NCI-H446 (cell line): ENCODE data around the gene NR2F6.
A peak's percentile ranks its signal among the peaks of the same experiment; 100 is the strongest.

Source experiments
- DNase-seq, 2 experiments: peaks; one replicate each; lab custom pipeline; 2025; lab: John Stamatoyannopoulos, UW

The NR2F6 gene

DNA sequence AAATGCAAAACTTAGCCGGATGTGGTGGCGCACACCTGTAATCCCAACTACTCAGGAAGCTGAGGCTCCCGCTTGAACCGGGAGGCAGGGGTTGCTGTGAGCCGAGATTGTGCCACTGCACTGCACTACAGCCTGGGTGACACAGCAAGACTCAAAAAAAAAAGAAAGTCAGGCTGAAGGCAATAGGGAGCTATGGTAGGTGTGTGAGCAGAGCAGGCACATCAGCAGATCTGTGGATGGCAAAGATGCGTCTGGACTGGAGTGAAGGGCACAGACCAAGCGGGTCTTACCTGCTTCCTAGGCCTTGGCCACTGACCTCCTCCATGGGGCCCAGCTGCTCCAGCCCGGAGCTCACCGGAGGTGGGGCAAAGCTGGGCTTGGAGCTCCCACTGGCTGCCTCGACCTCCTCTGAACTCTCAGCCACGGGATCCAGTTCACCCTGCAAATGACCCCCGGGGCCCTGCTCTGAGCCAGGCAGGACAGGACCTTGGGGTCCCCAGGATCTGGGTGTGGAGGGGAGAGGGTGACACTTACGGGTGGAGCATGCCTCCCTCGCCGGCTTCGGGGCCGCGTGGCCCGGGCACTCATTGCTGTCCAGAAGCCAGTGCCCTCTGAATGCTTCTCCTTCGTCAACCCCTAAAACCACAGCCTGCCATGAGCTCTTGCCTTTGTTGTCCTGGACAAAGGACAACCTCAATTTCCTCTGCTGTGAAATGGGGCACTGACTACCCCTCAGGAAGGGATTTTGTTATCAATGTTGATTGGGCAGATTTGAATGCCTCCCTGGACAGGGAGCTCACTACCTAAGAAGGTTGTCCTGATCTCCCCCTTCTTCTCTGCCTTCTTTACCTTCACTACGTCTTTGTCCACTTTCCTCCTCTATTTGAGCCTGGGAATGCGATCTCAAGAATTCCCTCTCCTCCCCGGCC, 18.3 kb upstream of the NR2F6 start:
- DNase-seq: no peak

DNA sequence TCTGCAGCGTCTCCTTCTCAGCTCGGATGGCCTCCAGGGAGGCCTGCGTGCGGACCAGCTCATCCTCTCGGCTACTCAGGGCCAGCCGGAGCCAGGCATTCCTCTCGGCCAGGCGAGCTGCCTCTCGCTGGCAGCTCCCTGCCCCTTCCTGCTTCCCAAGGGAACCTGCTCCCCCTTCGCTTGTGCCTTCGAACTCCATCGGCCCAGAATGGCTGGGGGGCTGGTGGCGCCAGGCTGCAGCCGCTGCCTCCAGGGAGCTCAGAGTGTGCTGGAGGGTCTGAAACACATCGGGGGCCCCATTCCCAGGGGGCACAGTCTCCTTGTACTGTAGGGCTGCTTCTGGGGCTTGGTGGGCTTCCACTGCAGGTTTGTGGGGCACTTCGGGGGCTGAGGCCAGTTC, 16.8 kb upstream of the NR2F6 start:
- no peak for DNase-seq

DNA sequence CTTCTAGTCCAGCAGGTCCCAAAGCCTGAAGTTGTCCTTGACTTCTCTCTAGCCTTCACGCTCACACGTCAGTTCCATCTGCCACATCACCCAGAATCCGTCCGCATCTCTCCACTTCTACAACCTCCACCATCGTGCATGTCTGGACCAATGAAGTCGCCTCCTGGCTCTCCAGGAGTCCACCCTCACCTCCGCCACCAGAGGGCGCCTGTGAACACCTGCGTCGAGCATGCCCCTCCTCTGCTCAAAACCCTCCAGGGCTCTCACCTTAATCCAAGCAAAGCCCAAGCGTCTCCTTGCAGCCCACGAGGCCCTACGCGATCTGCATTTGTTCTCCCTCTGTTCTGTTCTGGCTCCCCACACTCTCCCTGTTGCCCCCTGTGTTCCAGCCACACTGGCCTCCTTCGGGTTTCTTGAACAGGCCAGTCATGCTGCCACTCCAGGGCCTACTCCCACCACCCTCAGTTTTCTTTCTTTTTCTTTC, 15.2 kb upstream of the NR2F6 start:
- peak; percentile 87 to 88 for DNase-seq

DNA sequence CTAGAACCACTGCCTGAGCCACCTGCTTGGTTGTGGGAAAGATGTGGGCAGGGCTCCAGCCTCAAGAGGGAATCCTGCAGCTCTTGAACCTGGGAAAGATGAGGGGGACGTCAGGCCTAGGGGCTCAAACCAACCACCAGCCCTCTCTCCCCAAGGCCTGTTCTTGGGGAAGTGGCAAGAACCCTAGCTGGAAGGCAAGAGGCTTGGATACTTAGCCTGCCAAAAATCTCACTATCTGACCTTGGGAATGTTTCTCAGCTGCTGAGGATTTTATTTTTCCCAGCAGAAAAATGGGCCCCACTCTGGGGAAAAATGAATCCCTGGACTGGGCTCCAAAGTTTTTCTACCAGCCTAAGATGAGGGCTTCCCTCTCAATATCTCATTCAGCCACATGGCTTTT, 14.2 kb upstream of the NR2F6 start:
- DNase-seq: no peak

DNA sequence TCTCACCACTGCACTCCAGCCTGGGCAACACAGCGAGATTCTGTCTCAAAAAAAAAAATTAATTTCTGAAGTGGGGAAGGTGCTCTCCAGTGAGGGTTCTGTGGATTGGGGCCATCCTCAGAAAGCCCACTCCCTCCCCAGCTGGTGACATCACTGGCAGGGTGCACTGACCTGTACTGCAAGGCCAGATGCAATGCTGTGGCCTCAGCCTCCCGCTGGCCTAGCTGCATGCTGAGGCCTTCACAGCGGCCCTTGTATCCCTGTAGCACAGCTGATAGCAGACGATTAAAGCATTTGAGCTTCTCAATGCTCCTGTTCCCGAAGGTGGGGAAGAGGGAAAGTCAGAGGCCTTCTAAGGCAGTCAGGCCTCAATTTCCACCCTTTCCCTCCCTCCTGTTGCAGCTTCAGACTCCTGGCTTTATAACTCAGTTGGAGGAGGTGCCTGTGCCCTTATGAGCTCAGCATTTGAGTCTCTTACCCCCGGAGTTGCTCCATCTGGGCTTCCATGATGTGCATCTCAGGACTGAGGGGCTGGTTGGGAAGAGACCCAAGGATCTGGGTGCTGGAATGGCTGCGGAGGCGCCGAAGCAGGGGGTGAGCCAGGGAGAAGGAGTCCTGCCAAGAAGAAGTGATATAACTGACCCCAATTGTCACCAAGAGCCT, 13.5 kb upstream of the NR2F6 start:
- no peak for DNase-seq

DNA sequence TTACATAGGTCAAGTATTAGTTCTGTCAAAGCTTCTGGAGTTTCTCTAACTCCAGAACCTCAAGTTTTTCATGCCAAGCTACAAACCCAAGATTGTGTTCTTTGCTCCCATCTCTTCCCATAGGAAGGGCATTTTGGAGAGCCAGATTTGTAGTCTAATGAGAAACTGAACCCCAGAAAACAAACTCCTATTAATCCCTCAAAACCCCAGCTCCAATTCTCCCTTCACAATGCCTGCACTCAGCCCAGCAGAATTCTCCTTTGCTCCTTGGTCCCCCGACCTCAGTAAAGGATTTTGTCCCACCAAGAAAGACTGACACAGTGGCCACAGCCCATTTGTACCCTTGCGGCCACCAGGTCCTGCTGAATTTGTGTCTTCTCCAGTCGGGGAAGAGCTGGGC, 10.4 kb upstream of the NR2F6 start:
- DNase-seq: no peak

- no peak for DNase-seq
These were observed 9.5 kb upstream of the NR2F6 start for GRCh38 chr19:17255150-17255621.

GRCh38 chr19:17254636-17255035, 8.9 kb upstream of the NR2F6 start:
- no peak for DNase-seq

- DNase-seq: no peak
These were observed 4.3 kb upstream of the NR2F6 start for GRCh38 chr19:17249887-17250548.

GRCh38 chr19:17248011-17248776, 2.5 kb upstream of the NR2F6 start:
- DNase-seq: no peak

DNA sequence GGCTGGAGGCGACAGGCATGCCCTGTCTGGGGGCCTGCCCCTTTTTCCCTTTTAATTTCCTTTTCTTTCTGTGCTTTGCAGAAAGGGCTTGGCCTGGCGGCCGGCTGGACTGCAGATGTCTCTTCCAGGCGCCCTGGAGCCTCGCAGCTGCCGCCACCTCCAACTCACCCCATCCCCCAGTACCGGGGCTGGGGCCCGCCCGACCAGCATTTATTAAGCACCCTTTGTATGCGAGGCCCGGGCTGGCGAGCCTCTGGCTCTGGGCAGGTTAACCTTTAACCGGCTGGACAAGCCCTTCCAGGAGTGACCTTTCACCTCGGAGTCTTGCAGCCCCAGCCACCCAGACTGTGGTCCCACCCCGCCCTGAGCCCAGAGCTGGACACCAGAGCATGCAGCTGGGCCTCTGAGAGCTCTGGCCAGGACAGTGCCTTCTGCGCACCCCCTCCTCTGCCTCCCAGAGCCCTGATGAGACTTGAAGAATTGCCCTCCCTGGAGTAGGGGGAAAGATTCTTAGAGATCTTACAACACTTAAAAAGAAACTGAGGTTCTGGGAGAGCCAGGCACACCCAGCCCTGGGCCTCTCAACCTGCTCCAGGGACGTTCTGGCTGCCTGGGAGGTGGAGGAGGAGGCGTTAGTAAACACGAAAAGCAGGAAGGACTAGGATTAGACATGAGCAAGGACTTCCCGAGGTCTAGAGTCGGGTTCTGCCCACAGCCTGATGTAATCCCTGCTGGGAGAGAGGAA, 1.1 kb upstream of the NR2F6 start:
- DNase-seq: no peak

- no peak for DNase-seq
These were observed 843 bp downstream of the NR2F6 start for GRCh38 chr19:17244618-17245534.

- no peak for DNase-seq
These were observed 1.7 kb downstream of the NR2F6 start for GRCh38 chr19:17243830-17244617.

GRCh38 chr19:17243211-17243829, 2.4 kb downstream of the NR2F6 start:
- no peak for DNase-seq

GRCh38 chr19:17242431-17243208, 3.1 kb downstream of the NR2F6 start:
- DNase-seq: no peak

DNA sequence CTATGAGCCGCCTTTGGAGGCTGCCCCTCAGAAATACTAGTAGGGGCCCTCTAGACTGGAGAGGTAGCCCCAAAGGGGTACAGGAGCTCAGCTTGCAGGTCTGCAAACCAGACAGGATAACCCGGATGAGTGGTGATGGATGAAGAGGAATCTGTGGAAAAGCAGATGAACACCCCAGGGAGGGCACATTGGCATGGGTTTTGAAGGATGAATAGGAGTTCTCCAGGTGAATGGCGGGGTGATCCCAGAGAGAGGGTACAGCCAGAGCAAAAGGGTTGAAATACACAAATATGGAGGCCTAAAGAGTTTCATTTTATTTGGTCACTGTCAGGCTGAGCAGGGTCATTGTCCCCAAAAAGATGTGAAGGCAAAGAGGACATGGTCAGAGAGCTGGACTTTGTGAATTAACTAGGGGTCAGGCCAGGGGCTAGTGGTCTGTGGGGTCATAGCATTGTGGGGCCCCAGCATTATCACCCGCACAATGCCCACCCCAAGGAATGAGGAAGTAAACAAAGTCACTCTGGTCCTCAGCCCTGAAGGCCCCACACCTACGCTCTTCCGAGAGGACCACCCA, 4.8 kb downstream of the NR2F6 start:
- DNase-seq: no peak

DNA sequence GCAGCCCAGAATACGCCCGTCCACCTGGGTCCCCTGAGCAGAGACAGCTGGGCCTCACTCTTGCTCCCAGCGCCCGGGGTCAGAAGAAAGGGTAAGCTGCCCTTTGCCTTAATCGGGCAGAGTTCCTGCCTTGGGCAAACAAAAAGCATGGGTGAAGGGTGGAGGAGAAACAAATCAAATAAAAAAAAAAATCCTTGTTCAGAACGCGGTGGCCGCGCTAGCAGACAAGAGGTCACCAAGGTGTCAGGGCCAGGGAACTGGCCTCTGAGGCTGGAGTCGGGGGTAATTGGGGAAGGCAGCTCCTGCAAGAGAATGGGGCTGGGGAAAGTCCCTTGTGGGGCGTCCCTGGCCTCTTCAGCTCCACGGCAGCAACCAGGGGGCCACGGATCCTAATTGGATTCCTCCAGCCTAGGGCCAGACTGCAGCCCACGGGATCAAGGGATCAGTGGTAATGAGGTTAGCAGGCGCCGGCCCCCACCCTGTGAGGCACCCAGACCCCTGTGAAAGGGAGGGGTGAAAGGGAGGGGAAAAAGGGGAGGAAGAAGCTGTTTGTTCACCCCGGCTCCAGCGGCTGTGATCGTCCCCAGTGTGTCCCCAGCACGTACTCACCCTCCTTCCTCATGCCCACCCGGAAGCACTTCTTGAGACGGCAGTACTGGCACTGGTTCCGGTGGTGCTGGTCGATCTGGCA, 5.5 kb downstream of the NR2F6 start:
- no peak for DNase-seq
